ENCODE measurements around the gene TNNI3K.

Gene TNNI3K

GRCh38 chr1:74280642-74281396 lies 45.6 kb downstream of the TNNI3K start:
- DNase-seq (ENCODE audit: extremely low read depth in 1 of 2, low read depth in 1 of 2) = no peak

GRCh38 chr1:74286414-74286813 lies 51.2 kb downstream of the TNNI3K start:
- DNase-seq (ENCODE audit: extremely low read depth in 1 of 2, low read depth in 1 of 2) = no peak

GRCh38 chr1:74314438-74314837 lies 79.3 kb downstream of the TNNI3K start:
- DNase-seq (ENCODE audit: extremely low read depth in 1 of 2, low read depth in 1 of 2) = no peak

DNA sequence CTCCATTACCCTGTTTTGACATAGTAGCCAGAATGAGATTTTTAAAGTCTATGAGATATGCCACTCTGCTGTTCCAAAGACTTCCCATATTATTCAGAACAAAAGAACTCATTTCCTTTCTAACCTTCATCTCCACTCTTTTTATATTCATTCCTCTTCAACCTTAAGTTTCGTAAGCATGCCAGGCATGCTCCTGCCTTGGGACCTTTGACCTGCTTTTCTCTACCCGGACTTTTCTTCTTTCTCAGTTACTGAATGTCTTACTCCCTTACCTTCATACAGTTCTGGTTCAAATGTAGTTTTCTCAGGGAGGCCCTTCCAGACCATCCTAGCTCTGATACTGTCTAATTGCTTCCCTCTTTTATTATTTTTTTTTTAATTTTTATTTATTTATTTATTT lies 81.1 kb downstream of the TNNI3K start:
- DNase-seq (ENCODE audit: extremely low read depth in 1 of 2, low read depth in 1 of 2) = no peak

- DNase-seq (ENCODE audit: extremely low read depth in 1 of 2, low read depth in 1 of 2) = no peak
These were observed 82.5 kb downstream of the TNNI3K start for GRCh38 chr1:74317663-74318062.

GRCh38 chr1:74323937-74324473 lies 88.8 kb downstream of the TNNI3K start:
- no peak for DNase-seq (ENCODE audit: extremely low read depth in 1 of 2, low read depth in 1 of 2)

- no peak for DNase-seq (ENCODE audit: extremely low read depth in 1 of 2, low read depth in 1 of 2)
These were observed 89.7 kb downstream of the TNNI3K start for GRCh38 chr1:74324684-74325448.

GRCh38 chr1:74328851-74329250 lies 93.7 kb downstream of the TNNI3K start:
- no peak for DNase-seq (ENCODE audit: extremely low read depth in 1 of 2, low read depth in 1 of 2)

DNA sequence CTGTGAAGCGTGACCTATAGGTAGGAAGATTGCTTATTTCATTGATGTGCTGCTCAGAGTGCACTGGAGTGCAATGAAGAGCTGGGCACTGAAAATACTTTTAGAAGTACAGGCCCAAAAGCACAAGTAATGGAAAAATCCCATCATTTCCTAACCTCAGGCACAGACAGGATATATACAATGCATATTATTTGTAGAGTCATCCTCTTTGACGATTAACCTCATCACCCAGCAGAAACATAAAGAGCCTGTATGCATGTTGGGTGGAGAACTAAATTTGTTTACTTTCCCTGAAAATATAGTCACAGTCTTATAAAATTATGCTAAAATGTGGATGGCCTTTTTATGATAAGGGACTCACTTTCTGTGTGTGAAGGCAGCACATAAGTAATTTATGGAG lies 98.1 kb downstream of the TNNI3K start:
- DNase-seq (ENCODE audit: extremely low read depth in 1 of 2, low read depth in 1 of 2) = no peak

DNA sequence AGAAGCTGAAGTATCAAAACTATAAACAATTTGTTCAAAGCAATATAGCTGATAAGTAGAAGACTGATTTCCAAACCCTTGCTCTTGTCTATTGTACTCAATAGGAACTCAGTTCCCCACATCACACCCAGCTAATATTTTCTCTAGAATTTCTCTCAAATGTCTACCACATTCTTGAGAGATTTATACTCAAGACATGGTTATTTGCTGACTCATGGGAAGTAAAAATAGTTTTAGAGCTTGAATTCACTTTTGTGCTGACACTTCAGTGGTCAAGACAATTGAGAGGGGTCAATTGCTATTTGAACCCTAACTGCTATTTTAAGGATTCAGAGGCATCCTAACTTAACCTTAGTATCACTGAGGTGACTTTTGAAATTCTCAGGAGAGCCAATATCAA lies 99.0 kb downstream of the TNNI3K start:
- DNase-seq (ENCODE audit: extremely low read depth in 1 of 2, low read depth in 1 of 2) = no peak

DNA sequence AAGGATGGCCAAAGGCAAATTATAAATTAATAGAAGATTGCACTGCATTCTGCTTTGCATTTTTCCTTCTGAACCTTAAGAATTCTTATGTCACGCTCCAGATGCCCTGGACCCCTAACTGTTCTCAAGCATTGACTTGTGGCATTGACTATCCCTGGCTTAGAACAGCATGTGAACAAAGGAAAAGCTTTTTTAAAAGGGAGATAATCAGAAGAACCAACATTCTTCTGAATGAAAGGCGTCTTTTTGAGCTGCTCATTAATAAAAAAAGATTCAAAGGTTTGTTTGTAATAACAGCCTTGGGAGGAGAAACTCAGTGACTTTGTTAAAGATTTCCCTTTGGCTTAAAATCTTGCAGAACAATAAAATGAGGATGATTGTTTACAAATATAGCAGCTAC lies 105.5 kb downstream of the TNNI3K start:
- DNase-seq (ENCODE audit: extremely low read depth in 1 of 2, low read depth in 1 of 2) = no peak

GRCh38 chr1:74341702-74342339 lies 106.6 kb downstream of the TNNI3K start:
- no peak for DNase-seq (ENCODE audit: extremely low read depth in 1 of 2, low read depth in 1 of 2)

- no peak for DNase-seq (ENCODE audit: extremely low read depth in 1 of 2, low read depth in 1 of 2)
These were observed 108.0 kb downstream of the TNNI3K start for GRCh38 chr1:74343216-74343615.

GRCh38 chr1:74344387-74344786 lies 109.2 kb downstream of the TNNI3K start:
- DNase-seq (ENCODE audit: extremely low read depth in 1 of 2, low read depth in 1 of 2) = no peak

GRCh38 chr1:74356493-74356892 lies 121.3 kb downstream of the TNNI3K start:
- DNase-seq (ENCODE audit: extremely low read depth in 1 of 2, low read depth in 1 of 2) = no peak

GRCh38 chr1:74357150-74357549 lies 122.0 kb downstream of the TNNI3K start:
- no peak for DNase-seq (ENCODE audit: extremely low read depth in 1 of 2, low read depth in 1 of 2)

- no peak for DNase-seq (ENCODE audit: extremely low read depth in 1 of 2, low read depth in 1 of 2)
These were observed 122.6 kb downstream of the TNNI3K start for GRCh38 chr1:74357756-74358155.

GRCh38 chr1:74362691-74363090 lies 127.5 kb downstream of the TNNI3K start:
- no peak for DNase-seq (ENCODE audit: extremely low read depth in 1 of 2, low read depth in 1 of 2)

GRCh38 chr1:74363220-74363619 lies 128.0 kb downstream of the TNNI3K start:
- no peak for DNase-seq (ENCODE audit: extremely low read depth in 1 of 2, low read depth in 1 of 2)

- DNase-seq (ENCODE audit: extremely low read depth in 1 of 2, low read depth in 1 of 2) = no peak
These were observed 132.1 kb downstream of the TNNI3K start for GRCh38 chr1:74367175-74367813.

DNA sequence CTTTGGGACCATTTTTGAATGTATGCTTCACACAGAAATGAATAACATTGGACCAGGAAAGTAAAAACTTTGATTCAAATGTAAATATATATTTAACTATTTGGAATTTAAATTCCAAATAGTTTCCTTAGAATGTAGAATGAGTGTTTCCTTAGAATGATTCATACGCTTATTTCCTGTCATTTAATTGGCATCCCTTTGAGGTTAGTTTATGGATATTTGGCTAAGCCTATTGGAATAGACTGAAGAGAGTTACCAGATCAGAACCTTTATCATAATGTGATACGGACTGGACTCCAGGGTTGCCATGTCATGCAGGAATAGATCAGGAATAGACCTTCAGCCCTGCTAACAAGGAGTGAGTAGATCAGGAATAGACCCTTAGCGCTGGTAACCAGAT lies 133.1 kb downstream of the TNNI3K start:
- DNase-seq (ENCODE audit: extremely low read depth in 1 of 2, low read depth in 1 of 2) = no peak

All from activated CD8-positive, alpha-beta memory T cell treated with anti-CD3 and anti-CD28 coated beads for 1 hour (primary cell).